Choroid plexus epithelial cell (primary cell): ENCODE results near the gene CDH13.
A peak's percentile ranks its signal among the peaks of the same experiment; 100 is the strongest.

Experiments
- DNase-seq: peaks from one replicate; pipeline ENCODE4 v3.0.0-alpha.2; 2010; ENCODE audit warnings: low read depth
- H3K4me3 ChIP-seq: 2 replicates; pipeline ENCODE4 v1.5.1; 2011; ENCODE audit warnings: low read depth, mild to moderate bottlenecking, control low read depth, low read length, moderate library complexity
- CTCF ChIP-seq: conservative IDR thresholded peaks from 2 replicates; pipeline ENCODE4 v1.5.1; 2011; ENCODE audit warnings: low read depth, mild to moderate bottlenecking, control low read depth, inconsistent platforms, low read length, moderate library complexity

CDH13 gene

GRCh38 chr16:83692224-83692623 lies 1065.5 kb downstream of the CDH13 start:
- no peak overlapping the region for H3K4me3 ChIP-seq
- DNase-seq = no peak
- no peak for TF ChIP-seq CTCF

GRCh38 chr16:83698964-83699363 lies 1072.2 kb downstream of the CDH13 start:
- no peak for DNase-seq
- no peak for TF ChIP-seq CTCF

GRCh38 chr16:83699817-83700216 lies 1073.0 kb downstream of the CDH13 start:
- TF ChIP-seq CTCF = no peak
- no peak overlapping the region for H3K4me3 ChIP-seq
- DNase-seq = no peak

More at GRCh38 chr16:83698964-83699363, 1072.2 kb downstream of the CDH13 start:
- no peak overlapping the region for H3K4me3 ChIP-seq

GRCh38 chr16:83700918-83701317 lies 1074.1 kb downstream of the CDH13 start:
- no peak overlapping the region for H3K4me3 ChIP-seq
- TF ChIP-seq CTCF = no peak
- DNase-seq = no peak

- H3K4me3 ChIP-seq = no peak overlapping the region
- DNase-seq = peak; percentile 68
- no peak for TF ChIP-seq CTCF
Measured at GRCh38 chr16:83701494-83701893, 1074.7 kb downstream of the CDH13 start.

GRCh38 chr16:83704656-83705055 lies 1077.9 kb downstream of the CDH13 start:
- no peak for TF ChIP-seq CTCF
- DNase-seq = no peak
- no peak overlapping the region for H3K4me3 ChIP-seq

- TF ChIP-seq CTCF = no peak
- peak; percentile 36 for DNase-seq
- no peak overlapping the region for H3K4me3 ChIP-seq
Measured at GRCh38 chr16:83705856-83706255, 1079.1 kb downstream of the CDH13 start.
